IPS DF 19.7 (cell line): Measurements from ENCODE around the gene MCC.

Source experiments
- DNase-seq: peaks from one replicate; pipeline ENCODE4 v3.0.0-alpha.2; 2013; ENCODE audit warnings: low read depth, low spot score

MCC gene

GRCh38 chr5:113271745-113272454 is 216.4 kb downstream of the MCC start:
- DNase-seq = no peak

- no peak for DNase-seq
These were observed 217.2 kb downstream of the MCC start for GRCh38 chr5:113271015-113271414.

DNA sequence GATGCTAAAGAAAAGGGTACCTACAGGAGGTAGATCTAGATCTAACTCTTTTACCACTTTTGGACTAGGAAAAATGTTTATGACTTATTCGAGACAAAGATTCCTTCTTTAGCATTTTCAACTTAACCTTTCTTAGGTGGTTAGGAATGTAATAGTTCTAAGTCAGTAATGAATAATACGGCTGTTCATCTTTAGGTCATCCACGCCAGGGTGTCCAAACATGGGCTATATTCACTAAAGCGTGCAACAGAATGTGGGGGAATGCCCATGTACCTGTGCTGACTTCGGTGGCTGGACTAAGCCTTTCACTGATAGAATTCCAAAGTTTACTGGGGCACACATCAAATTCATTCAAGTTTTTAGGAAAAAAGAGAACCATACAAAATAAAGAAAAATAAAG is 218.2 kb downstream of the MCC start:
- no peak for DNase-seq

- no peak for DNase-seq
These were observed 218.9 kb downstream of the MCC start for GRCh38 chr5:113269023-113269997.

DNA sequence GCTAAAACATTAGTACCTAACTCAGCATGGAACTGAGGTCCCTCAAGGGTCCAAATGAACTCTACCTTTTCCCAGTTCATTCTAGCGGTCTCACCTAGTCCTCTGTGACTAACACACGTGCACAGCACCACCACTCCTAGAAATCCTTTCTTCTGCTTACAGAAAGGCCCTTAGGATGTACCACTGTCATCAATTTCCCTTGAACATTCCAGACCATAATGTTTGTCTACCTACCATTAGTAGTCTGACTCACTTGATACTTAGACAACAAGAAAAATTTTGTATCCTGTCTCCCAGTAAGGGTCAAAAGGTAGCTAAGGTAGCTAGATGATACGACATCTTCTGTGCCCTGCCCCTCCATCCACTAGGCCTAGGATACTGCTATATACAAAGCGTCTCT is 220.0 kb downstream of the MCC start:
- DNase-seq = no peak

- DNase-seq = no peak
These were observed 220.8 kb downstream of the MCC start for GRCh38 chr5:113267361-113267900.

GRCh38 chr5:113266913-113267227 is 221.4 kb downstream of the MCC start:
- DNase-seq = no peak

DNA sequence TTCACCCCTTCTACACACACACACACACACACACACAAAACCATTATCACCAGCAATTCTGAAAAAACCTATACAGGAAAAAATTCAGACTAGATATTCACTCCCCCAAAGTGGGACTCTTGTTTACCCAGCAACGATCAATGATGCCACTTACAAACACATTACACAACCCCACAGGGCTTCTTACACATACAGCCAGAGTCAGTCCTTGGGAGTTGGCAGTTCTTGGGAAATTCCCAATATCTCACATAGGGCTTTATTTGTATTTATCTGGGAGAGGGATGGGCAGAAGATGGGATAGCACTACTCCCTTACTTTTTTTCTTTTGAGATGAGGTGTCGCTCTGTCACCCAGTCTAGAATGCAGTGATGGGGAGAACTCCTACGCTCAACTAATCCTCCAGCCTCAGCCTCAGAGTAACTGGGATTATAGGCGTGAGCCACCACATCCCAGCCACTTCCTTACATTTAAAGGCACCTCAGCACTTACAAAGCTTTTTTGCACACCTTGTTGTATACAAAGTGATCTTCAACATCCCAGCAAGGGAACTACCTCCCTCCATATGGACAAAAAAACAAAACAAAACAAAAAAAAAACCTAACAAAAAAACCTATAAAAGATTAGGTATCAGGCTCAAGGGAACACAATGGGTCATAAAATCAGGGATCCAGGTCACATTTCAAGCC is 221.9 kb downstream of the MCC start:
- DNase-seq = no peak

DNA sequence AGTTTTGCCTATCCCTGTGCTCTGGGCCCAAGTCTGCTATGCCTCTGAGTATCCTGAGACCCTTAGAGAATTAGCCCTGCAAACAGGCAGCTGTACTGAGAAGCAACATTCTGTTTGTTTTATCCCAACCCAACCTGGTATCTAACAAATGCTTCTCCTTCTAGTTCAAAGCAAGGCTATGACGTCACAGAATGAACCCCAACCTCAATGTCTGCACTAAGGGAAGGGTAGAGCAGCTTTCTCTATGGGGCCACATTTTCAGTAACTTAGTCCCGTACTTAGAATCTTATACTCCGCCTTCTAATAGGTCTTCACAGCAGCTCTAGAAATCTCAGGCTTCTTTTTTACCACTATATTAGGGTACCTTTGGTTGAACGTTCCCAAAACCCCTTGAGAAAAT is 223.1 kb downstream of the MCC start:
- no peak for DNase-seq

DNA sequence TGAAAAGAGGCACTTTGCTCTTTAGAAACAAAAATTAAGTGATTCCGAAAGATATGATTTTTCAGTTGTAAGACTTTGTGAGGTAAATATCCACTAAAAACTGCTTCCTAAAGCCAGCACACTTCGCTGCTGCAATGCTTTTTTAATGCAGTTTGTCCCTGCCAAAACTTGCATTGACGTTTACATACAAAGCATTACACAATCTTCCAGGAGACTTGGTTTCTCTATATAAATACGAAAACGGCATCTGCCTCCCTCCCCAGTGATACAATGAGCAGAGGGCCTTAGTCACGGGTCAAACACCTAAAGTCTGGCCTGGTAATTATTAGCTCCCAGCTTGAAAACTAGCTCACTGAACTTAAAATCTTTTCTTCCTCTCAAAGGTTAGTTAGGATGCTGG is 224.2 kb downstream of the MCC start:
- DNase-seq = no peak

- DNase-seq = no peak
These were observed 224.7 kb downstream of the MCC start for GRCh38 chr5:113263545-113263944.

GRCh38 chr5:113262674-113263073 is 225.6 kb downstream of the MCC start:
- DNase-seq = no peak

- no peak for DNase-seq
These were observed 229.2 kb downstream of the MCC start for GRCh38 chr5:113259034-113259433.

- DNase-seq = no peak
These were observed 230.7 kb downstream of the MCC start for GRCh38 chr5:113257545-113257944.

- DNase-seq = no peak
These were observed 231.4 kb downstream of the MCC start for GRCh38 chr5:113256671-113257452.

GRCh38 chr5:113255579-113256386 is 232.5 kb downstream of the MCC start:
- no peak for DNase-seq

DNA sequence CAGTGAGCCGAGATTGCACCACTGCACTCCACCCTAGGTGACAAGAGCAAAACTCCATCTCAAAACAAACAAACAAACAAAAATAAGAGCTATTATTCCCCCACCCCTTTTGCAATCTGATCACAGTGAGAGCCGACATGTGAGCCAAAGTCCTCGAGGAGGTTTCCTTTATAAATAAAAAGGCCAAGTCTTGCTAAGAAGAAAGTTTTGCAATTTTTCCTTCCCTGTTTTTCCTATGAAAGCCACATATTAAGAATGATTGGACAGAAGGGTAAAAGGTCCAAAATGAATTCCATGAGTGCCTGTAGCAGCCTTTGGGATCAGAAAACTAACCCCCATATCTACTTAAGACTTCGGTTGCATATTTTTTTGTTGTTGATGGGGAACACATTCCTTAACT is 233.1 kb downstream of the MCC start:
- DNase-seq = no peak

GRCh38 chr5:113253037-113253436 is 235.2 kb downstream of the MCC start:
- DNase-seq = no peak

- no peak for DNase-seq
These were observed 236.2 kb downstream of the MCC start for GRCh38 chr5:113252066-113252465.

DNA sequence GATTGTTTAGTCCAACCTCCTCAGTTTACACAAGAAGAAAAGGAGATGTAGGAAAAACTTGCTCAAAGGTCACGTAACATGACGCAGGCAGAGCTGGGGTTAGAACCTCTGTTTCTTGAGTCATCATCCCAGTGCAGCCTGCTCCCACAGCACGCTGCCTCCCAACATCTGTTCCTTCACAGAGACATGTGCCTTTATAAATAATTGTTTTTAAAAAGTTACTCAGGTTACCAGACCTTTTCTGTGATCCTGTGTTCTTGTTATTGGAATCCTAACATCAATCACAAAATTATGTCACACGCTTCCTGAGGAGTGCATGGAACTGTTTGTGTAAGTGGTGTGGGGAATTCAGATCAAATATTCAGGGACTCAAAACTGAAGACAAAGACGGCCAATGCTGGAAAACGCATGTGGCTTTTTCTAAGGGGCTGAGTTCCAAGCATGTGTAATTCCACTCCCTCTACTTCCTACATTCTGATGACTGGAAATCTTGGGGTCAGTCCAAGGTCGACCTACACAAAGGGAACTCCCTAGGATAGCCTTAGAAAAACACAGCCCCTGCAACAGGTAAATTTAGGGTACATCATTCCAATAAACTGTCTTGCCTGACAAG is 237.8 kb downstream of the MCC start:
- DNase-seq = no peak
